Loucy (cell line): ENCODE measurements around the gene HMX3.

Source experiments
- EZH2phosphoT487 ChIP-seq: fragments of 200-600 bp; IDR thresholded peaks from 2 replicates; pipeline ENCODE4 v1.6.1; 2018; ENCODE audit warnings: antibody characterized with exemption, mild to moderate bottlenecking, moderate library complexity, borderline replicate concordance
- TF ChIP-seq, protein P1 (sequence below): fragments of 200-600 bp; sonication (generic); conservative IDR thresholded peaks from 2 replicates; pipeline ENCODE4 v1.5.1; 2014; ENCODE audit warnings: mild to moderate bottlenecking, antibody characterized with exemption, low read length

DNA sequence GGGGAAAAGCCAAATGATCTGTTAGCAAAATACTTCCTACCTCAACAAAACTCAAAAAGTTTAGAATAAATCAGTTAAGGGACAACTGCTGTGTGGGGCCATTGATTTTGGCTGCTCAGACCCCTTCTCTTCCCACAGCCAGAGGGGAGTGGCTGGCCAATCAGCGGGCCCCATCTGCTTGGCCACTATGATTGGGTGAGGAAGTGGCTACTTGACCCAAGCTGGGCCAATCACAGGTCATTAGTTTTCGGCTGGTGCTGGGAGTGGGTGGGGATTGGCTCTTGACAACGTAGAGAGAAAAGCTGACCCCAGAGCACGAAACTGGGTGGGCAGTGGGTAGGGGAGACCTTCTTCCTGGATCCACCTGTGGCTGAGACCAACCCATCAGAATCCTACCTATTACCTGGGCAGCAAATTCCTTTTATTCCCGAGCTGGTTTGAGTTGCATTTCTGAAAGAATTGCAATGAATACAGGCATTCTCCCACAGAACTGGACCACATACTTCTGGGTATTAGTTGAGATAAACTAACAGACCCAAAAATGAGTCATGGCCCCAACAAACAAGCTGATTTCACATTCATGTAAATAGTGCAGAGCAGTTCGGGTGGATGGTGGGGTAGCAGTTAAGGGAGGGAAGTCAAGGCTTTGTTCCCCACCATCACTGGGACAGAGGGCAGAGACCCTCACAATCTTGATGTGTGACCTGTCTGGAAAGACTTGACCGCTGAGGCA lies 35.6 kb upstream of the HMX3 start:
- TF ChIP-seq, protein P1, sequence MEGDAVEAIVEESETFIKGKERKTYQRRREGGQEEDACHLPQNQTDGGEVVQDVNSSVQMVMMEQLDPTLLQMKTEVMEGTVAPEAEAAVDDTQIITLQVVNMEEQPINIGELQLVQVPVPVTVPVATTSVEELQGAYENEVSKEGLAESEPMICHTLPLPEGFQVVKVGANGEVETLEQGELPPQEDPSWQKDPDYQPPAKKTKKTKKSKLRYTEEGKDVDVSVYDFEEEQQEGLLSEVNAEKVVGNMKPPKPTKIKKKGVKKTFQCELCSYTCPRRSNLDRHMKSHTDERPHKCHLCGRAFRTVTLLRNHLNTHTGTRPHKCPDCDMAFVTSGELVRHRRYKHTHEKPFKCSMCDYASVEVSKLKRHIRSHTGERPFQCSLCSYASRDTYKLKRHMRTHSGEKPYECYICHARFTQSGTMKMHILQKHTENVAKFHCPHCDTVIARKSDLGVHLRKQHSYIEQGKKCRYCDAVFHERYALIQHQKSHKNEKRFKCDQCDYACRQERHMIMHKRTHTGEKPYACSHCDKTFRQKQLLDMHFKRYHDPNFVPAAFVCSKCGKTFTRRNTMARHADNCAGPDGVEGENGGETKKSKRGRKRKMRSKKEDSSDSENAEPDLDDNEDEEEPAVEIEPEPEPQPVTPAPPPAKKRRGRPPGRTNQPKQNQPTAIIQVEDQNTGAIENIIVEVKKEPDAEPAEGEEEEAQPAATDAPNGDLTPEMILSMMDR, result no peak
- no peak for TF ChIP-seq EZH2phosphoT487
